ENCODE results near the gene SGCD.

SGCD gene

DNA sequence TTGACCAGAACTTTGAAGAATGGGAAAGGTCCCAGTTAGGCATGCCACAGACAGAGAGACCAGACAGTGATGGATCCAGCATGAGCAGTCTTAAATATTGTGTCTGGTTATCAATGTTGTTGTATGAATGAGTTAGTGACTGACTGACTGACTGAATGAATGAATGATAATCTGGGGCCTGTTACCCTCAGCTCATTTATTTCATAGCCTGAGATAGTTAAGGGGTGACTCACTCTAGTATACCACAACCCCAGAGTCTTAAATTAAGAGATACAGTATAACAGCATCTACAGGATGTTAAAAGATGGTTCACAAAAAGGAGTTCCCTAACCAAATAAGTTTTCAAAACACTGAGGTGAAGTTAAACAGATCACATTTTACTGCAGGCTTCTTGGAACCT lies 133.5 kb downstream of the SGCD start:
- DNase-seq (ENCODE audit: low spot score): peak; percentile 23

GRCh38 chr5:156466871-156467270 lies 139.9 kb downstream of the SGCD start:
- no peak for DNase-seq (ENCODE audit: low spot score)

- no peak for DNase-seq (ENCODE audit: low spot score)
Measured at GRCh38 chr5:156469636-156470035, 142.7 kb downstream of the SGCD start.

DNA sequence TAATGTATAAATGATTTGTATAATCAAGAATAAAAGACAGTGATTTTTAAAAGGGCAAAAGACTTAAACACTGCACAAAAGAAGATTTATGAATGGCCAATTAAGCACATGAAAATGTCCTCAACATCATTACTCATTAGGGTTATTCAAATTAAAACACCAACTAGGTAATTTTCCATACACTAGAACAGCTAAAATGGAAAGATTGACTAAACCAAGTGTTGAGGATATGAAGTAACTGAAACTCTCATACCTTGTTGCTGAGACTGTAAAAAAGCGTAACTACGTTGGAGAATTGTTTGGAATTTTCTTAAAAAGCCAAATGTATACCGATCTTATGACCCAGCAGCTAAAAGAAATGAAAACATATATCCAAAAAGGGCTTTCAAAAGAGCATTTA lies 144.9 kb downstream of the SGCD start:
- DNase-seq (ENCODE audit: low spot score): no peak

DNA sequence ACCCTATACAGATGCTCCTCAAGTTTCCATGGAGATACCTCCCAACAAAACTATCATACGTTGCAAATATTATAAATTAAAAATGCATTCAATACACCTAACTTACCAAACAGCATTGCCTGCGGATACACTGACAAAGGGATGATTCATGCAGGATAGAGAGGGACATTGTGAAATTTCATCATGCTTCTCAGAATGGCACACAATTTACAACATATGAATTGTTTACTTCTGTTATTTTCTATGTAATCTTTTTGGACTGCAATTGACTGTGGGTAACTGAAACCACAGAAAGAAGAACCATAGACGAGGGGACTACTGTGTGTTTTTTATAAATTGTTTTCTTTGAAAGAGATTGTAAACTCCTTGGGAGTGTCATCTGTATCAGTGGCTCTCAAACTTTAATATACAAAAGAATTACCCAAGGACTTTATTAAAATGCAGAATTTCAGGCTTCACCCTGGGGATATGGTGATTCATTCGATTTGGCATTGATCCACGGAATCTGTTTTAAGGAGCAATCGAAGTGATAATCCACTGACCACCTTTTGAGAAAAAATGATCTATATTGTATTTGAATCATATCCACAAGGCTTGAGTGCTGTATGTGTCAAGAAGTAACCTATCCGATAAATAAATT lies 146.4 kb downstream of the SGCD start:
- no peak for DNase-seq (ENCODE audit: low spot score)

- DNase-seq (ENCODE audit: low spot score): peak; percentile 32
Measured at GRCh38 chr5:156474251-156474650, 147.3 kb downstream of the SGCD start.

GRCh38 chr5:156475182-156476157 lies 148.5 kb downstream of the SGCD start:
- DNase-seq (ENCODE audit: low spot score): peak; percentile 95

- DNase-seq (ENCODE audit: low spot score): no peak
Measured at GRCh38 chr5:156476158-156476551, 149.2 kb downstream of the SGCD start.

DNA sequence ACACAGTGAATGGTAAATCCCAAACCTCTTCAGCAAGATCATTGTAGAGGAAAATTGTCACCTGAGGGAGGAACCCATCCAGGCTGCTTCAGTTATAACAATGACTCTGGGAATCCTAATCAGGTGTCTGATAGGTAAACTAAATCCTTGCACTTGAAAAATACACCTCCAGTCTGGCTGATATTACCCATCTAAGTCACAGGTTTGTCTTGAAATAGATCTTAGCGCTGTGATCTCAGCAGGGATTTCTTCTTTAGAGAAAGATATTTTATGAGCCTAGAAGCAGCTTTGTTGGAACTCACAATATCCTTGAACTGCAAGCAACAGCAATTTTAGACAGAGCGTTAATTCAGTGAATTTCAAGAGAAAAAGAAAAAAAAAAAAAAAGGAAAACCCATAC lies 149.7 kb downstream of the SGCD start:
- no peak for DNase-seq (ENCODE audit: low spot score)

GRCh38 chr5:156477196-156477595 lies 150.2 kb downstream of the SGCD start:
- DNase-seq (ENCODE audit: low spot score): peak; percentile 23

DNA sequence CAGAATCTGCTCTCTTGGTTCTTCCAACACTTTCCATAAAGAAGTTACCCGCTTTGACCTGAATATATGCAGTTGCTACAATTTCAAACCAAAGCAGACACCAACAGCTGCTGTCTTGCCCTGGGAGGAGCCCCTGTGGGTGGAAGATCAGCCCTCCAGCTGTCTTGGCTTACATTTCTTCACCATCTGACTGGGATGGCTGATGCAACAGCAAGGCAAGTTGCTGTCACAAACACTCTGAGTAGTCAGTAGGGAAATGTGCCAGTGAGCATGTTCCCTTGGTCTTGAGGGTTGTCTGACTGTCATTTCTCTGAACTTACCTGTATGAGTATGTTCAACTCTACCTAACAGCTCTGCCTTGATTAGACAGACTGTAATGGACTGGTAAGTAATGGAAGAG lies 152.9 kb downstream of the SGCD start:
- DNase-seq (ENCODE audit: low spot score): peak; percentile 18

GRCh38 chr5:156481741-156482140 lies 154.8 kb downstream of the SGCD start:
- peak; percentile 90 for DNase-seq (ENCODE audit: low spot score)

DNA sequence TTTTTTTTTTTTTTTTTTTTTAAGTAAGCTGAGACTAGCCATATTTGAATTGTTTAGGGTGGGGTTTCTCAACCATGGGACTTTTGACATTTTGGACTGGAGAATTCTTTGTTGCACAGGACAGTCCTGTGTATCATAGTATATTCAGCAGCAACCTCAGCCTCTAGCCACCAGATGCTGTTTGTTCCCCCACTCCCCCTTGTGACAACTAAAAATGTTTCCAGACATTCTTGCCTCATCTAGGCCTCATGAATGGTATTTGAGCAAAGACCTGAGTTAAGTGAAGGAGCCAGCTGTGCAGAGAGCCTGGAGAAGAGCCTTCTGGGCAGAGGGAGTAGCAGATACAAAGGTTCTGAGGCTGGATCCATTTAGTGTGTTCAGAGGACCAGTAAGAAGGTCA lies 155.9 kb downstream of the SGCD start:
- DNase-seq (ENCODE audit: low spot score): no peak

DNA sequence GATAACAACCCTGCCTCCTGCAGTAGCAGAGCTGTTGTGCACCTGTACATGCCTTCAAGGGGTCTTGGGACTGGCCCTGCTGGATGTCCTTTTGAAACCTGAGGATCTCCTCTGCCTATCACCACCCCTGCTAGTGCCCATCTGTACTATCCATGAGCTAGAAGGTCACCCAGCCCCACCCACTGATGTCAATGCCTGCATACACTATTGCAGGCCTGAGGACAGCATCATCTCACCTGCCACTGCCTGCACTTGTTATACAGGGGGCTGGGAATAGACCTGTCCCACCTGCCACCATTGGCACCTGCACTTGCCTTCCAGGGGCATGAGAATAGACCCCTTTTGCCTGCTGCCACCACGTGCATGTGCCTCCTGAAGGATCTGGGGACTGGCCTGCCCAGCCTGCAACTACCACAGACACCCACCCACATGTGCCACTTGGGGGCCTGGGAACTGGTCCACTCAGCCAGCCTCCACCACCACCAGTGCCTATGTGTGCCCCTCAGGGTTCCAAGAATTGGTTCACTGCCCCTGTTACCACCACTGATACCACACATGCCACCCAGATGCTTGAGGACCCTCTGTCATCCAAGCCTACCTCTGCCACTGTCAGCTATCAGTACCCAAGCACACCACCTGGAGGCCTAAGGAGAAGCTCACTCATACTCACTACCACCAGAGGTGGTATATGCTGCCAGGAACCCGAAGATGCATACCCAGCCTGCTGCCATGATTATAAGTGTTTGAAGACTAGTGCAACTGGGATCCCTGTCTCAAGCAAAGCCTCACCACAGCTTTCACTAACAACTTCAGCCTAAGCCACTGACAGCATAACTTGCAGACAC lies 159.7 kb downstream of the SGCD start:
- no peak for DNase-seq (ENCODE audit: low spot score)

GRCh38 chr5:156491766-156492165 lies 164.8 kb downstream of the SGCD start:
- DNase-seq (ENCODE audit: low spot score): no peak

GRCh38 chr5:156496291-156496690 lies 169.3 kb downstream of the SGCD start:
- DNase-seq (ENCODE audit: low spot score): no peak

DNA sequence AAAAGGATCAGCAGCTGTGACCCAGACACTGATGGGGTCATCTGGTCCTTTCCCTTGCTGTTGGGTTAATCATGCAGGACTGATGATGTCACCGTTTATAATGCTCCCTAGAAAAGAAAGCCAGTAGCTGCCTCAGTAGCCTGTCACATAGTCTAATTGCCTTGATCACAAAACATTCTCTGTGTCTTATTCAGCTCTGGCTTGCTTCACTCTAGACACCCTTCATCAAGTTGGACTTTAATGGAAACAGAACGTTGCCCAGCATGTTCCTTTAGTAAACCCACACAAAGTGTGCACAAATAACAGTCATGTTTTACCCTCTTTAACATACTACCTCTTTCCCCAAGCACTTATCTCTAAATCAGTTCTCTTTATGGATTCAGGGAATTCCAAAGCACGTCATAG lies 170.8 kb downstream of the SGCD start:
- DNase-seq (ENCODE audit: low spot score): peak; percentile 93

DNA sequence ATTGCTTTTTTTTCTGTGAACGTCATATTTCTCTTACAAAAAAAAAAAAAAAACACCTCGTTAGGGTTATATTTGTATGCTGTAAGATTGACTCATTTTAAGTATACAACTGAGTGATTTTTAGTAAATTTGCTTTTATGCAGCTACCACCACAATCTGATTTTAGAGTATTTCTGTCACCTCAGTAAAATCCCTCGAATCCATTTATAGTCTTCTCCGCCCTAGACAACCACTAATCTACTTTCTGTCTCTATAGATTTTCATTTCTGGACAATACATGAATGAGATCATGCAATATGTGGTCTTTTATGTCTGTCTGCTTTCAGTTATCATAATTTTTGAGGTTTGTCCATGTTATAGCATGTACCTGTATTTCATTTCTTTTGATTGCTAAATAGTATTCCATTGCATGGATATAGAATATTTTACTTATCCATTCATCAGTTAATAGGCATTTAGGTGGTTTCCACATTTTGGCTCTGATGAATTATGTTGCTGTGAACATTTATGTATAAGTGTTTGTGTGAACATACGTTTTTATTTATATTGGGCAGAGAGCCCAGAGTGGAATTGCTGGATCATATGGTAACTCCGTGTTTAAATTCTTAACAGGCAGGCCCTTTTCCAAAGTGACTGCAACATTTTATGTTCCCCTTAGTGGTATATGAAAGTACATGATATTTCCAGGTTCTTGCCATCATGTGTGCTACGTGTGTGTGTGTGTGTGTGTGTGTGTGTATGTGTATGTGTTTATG lies 171.4 kb downstream of the SGCD start:
- DNase-seq (ENCODE audit: low spot score): no peak

- DNase-seq (ENCODE audit: low spot score): no peak
Measured at GRCh38 chr5:156500755-156501154, 173.8 kb downstream of the SGCD start.

GRCh38 chr5:156505101-156505500 lies 178.1 kb downstream of the SGCD start:
- no peak for DNase-seq (ENCODE audit: low spot score)

GRCh38 chr5:156513123-156513815 lies 186.3 kb downstream of the SGCD start:
- peak; percentile 2 for DNase-seq (ENCODE audit: low spot score)
